K562 (cell line): ENCODE data around the gene EMID1.

Source experiments
- MAX ChIP-seq: sonication (generic); formaldehyde crosslinking; IDR thresholded peaks from 2 replicates; pipeline ENCODE4 v1.9.0; 2022; ENCODE audit warnings: mild to moderate bottlenecking, missing genetic modification reagents
- MAZ ChIP-seq, 2 experiments: fragments of 450-650 bp in 1 of 2; sonication (generic) in 1 of 2; formaldehyde crosslinking; IDR thresholded peaks in 1 of 2; conservative IDR thresholded peaks in 1 of 2; 2 replicates each; pipeline versions ENCODE4 v1.4.0 to v1.5.0; 2020; ENCODE audit warnings: mild to moderate bottlenecking in 1 of 2, missing genetic modification reagents in 1 of 2
- SIN3A ChIP-seq, 2 experiments: fragments of 150-350 bp in 1 of 2; IDR thresholded peaks; 2 replicates each; pipeline ENCODE4 v1.6.1; 2011 to 2016; ENCODE audit warnings: borderline replicate concordance in 2 of 2, low read depth in 2 of 2, low read length in 2 of 2, mild to moderate bottlenecking in 2 of 2, moderate library complexity in 2 of 2; ENCODE audit not compliant: control insufficient read depth in 1 of 2
- SNIP1 ChIP-seq: fragments of 450-650 bp; IDR thresholded peaks from 2 replicates; pipeline ENCODE4 v1.7.1; 2017; ENCODE audit warnings: low read depth, mild to moderate bottlenecking
- YY1 ChIP-seq, 3 experiments: IDR thresholded peaks; 2 replicates each; pipeline ENCODE4 v1.6.1; 2011; ENCODE audit warnings: low read length in 2 of 3, mild to moderate bottlenecking in 2 of 3, moderate library complexity in 2 of 3, borderline replicate concordance in 1 of 3, control low read depth in 1 of 3, low read depth in 1 of 3; ENCODE audit not compliant: insufficient read depth in 3 of 3, insufficient replicate concordance in 2 of 3, control insufficient read depth in 1 of 3, insufficient read length in 1 of 3; ENCODE audit errors: extremely low read depth in 1 of 3

DNA sequence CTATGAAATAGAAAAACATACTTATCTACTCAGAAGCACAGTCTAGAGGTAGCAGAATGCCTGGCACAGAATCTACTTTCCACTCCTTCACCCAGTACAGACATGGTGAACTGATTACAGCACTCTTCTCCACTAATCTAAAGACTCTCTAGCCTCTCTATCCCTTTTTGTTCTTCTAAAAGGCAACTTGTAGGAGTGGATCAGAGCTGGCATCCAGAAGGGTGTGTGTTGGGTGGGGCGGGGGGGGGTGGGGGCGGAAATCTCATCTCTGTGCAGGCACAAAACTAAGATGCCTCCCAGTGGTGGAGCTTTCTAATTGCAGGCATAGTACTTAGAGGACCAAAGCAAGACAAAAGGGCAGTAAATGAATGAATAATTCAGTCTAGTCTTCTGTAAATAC is 11.5 kb upstream of the EMID1 start:
- no peak for TF ChIP-seq SNIP1
- no peak for TF ChIP-seq SIN3A (IDR thresholded peaks at IDR 0.05; ENCODE audit: borderline replicate concordance in 2 of 2, control insufficient read depth in 1 of 2, low read depth in 2 of 2, low read length in 2 of 2)
- TF ChIP-seq MAZ (CRISPR knock-in tag; conservative IDR thresholded peaks at IDR 0.05 in 1 of 2, IDR thresholded peaks at IDR 0.05 in 1 of 2), result no peak
- TF ChIP-seq MAX, result no peak
- no peak for TF ChIP-seq YY1 (IDR thresholded peaks at IDR 0.05; ENCODE audit: borderline replicate concordance in 1 of 3, control insufficient read depth in 1 of 3, extremely low read depth in 1 of 3, insufficient read depth in 3 of 3, insufficient read length in 1 of 3, insufficient replicate concordance in 2 of 3, low read depth in 1 of 3, low read length in 2 of 3)
